GM18909 (cell line): ENCODE measurements around the gene SEPSECS.

ENCODE experiments used
- ATAC-seq: cut with Tn5 transposase; IDR thresholded peaks from one replicate; pipeline ENCODE4 v1.9.1; 2021; ENCODE audit warnings: mild to moderate bottlenecking; ENCODE audit not compliant: unreplicated experiment, poor library complexity

SEPSECS gene

GRCh38 chr4:25112366-25112994 is 47.8 kb downstream of the SEPSECS start:
- ATAC-seq, result no peak

- ATAC-seq, result no peak
Measured at GRCh38 chr4:25111648-25112196, 48.5 kb downstream of the SEPSECS start.

- ATAC-seq, result no peak
Measured at GRCh38 chr4:25110527-25111329, 49.5 kb downstream of the SEPSECS start.

GRCh38 chr4:25109511-25109910 is 50.7 kb downstream of the SEPSECS start:
- no peak for ATAC-seq

- ATAC-seq, result no peak
Measured at GRCh38 chr4:25108556-25108955, 51.7 kb downstream of the SEPSECS start.

GRCh38 chr4:25107827-25108516 is 52.3 kb downstream of the SEPSECS start:
- ATAC-seq, result no peak

GRCh38 chr4:25106363-25107151 is 53.7 kb downstream of the SEPSECS start:
- no peak for ATAC-seq

- ATAC-seq, result no peak
Measured at GRCh38 chr4:25104591-25104990, 55.7 kb downstream of the SEPSECS start.

- ATAC-seq, result no peak
Measured at GRCh38 chr4:25103418-25103817, 56.8 kb downstream of the SEPSECS start.

GRCh38 chr4:25101836-25102235 is 58.4 kb downstream of the SEPSECS start:
- ATAC-seq, result no peak

GRCh38 chr4:25100710-25101109 is 59.5 kb downstream of the SEPSECS start:
- ATAC-seq, result no peak

GRCh38 chr4:25100021-25100555 is 60.2 kb downstream of the SEPSECS start:
- ATAC-seq, result no peak

- no peak for ATAC-seq
Measured at GRCh38 chr4:25098964-25099891, 61.0 kb downstream of the SEPSECS start.

- no peak for ATAC-seq
Measured at GRCh38 chr4:25096981-25097443, 63.2 kb downstream of the SEPSECS start.

- ATAC-seq, result no peak
Measured at GRCh38 chr4:25096251-25096980, 63.8 kb downstream of the SEPSECS start.

- ATAC-seq, result no peak
Measured at GRCh38 chr4:25095837-25096236, 64.4 kb downstream of the SEPSECS start.

GRCh38 chr4:25092139-25092538 is 68.1 kb downstream of the SEPSECS start:
- no peak for ATAC-seq

- no peak for ATAC-seq
Measured at GRCh38 chr4:25090516-25090915, 69.7 kb downstream of the SEPSECS start.
